ENCODE measurements around the gene PERM1. TPM values are rescaled to one million over a fixed set of nuclear protein-coding genes. Genes with fewer than 3 reads are reported as not detected.

Gene PERM1
- total and polyA plus RNA-seq, 9 of the 15 experiments (the other 6 are each of a cell fraction or from before 2014, with no cell fraction given), result not detected

- TF ChIP-seq CHD7 (IDR thresholded peaks at IDR 0.05; ENCODE audit: low read depth, low read length) (no peak), ZNF12 (CRISPR knock-in tag; IDR thresholded peaks at IDR 0.05) (no peak), ARID1B (IDR thresholded peaks at IDR 0.05) (no peak), CHD1 (IDR thresholded peaks at IDR 0.05; ENCODE audit: low read length) (no peak), XRCC3 (IDR thresholded peaks at IDR 0.05) (no peak), FOXP4 (CRISPR knock-in tag; IDR thresholded peaks at IDR 0.05; ENCODE audit: borderline replicate concordance) (no peak), BMI1 (IDR thresholded peaks at IDR 0.05; ENCODE audit: low read length) (no peak), CLOCK (CRISPR knock-in tag; IDR thresholded peaks at IDR 0.05; ENCODE audit: borderline replicate concordance) (no peak)
These were observed 21.3 kb downstream of the PERM1 start, which contains the start of gene KLHL17 (continued) for GRCh38 chr1:960363-961131.

All from K562 (cell line).